SU-DHL-6 (cell line): Measurements from ENCODE around the gene SLC2A4RG.

ENCODE experiments used
- H2AFZ ChIP-seq: fragments of 200-600 bp; sonication (generic); 2 replicates; pipeline ENCODE4 v1.6.1; 2014; ENCODE audit warnings: low read depth, mild to moderate bottlenecking, moderate library complexity, mixed read lengths, antibody characterized with exemption, low read length; ENCODE audit not compliant: severe bottlenecking
- H3F3A ChIP-seq: fragments of 200-600 bp; shearing (Covaris generic); 2 replicates; pipeline ENCODE4 v1.6.0; 2016; ENCODE audit warnings: antibody characterized with exemption, mild to moderate bottlenecking; ENCODE audit not compliant: insufficient read depth
- H3K27ac ChIP-seq: fragments of 200-600 bp; sonication (generic); 2 replicates; pipeline ENCODE4 v1.5.1; 2016; ENCODE audit warnings: low read depth, mild to moderate bottlenecking, low read length, moderate library complexity, mixed read lengths
- H3K27me3 ChIP-seq: fragments of 200-600 bp; sonication (generic), shearing (Covaris generic); 2 replicates; pipeline ENCODE4 v1.6.0; 2014; ENCODE audit warnings: mild to moderate bottlenecking, low read length
- H3K36me3 ChIP-seq: fragments of 200-600 bp; sonication (generic); 2 replicates; pipeline ENCODE4 v1.6.1; 2014; ENCODE audit warnings: mild to moderate bottlenecking, low read length, mixed read lengths
- H3K4me2 ChIP-seq: fragments of 300-600, 200-600 bp; shearing (Covaris generic), sonication (generic); 2 replicates; pipeline ENCODE4 v1.6.0; 2014; ENCODE audit warnings: low read length, low read depth, mild to moderate bottlenecking; ENCODE audit not compliant: poor library complexity, severe bottlenecking
- H3K4me3 ChIP-seq: fragments of 200-600 bp; sonication (generic); 2 replicates; pipeline ENCODE4 v1.5.1; 2014; ENCODE audit warnings: antibody characterized with exemption, low read length, mild to moderate bottlenecking, mixed read lengths; ENCODE audit not compliant: insufficient read depth, poor library complexity, severe bottlenecking
- H3K79me2 ChIP-seq: fragments of 200-600 bp; sonication (generic); 2 replicates; pipeline ENCODE4 v1.6.1; 2014; ENCODE audit warnings: mild to moderate bottlenecking, low read length, moderate library complexity; ENCODE audit not compliant: insufficient read depth
- H3K9ac ChIP-seq: fragments of 200-600 bp; sonication (generic); 2 replicates; pipeline ENCODE4 v1.7.0; 2014; ENCODE audit warnings: mild to moderate bottlenecking, low read length
- H3K9me2 ChIP-seq: fragments of 200-600 bp; sonication (generic); replicated peaks from 2 replicates; pipeline ENCODE4 v1.6.1; 2014; ENCODE audit warnings: low read length; ENCODE audit not compliant: insufficient read depth
- H3K9me3 ChIP-seq: fragments of 200-600 bp; sonication (generic); 2 replicates; pipeline ENCODE4 v1.6.1; 2014; ENCODE audit warnings: low read length, mixed read lengths; ENCODE audit not compliant: insufficient read depth
- H4K20me1 ChIP-seq: fragments of 200-600 bp; sonication (generic); 2 replicates; pipeline ENCODE4 v1.6.1; 2014; ENCODE audit warnings: low read depth, mild to moderate bottlenecking, antibody characterized with exemption, low read length, moderate library complexity, mixed read lengths
- EZH2phosphoT487 ChIP-seq: fragments of 200-600 bp; sonication (generic), shearing (Covaris generic); conservative IDR thresholded peaks from 2 replicates; pipeline ENCODE4 v1.6.1; 2018; ENCODE audit warnings: mild to moderate bottlenecking, antibody characterized with exemption, low read length, moderate library complexity, mixed read lengths
- TF ChIP-seq, protein P1 (sequence below): fragments of 200-600 bp; sonication (generic); IDR thresholded peaks from one replicate; pipeline ENCODE4 v1.5.1; 2017; ENCODE audit warnings: antibody characterized with exemption, mild to moderate bottlenecking, low read length, moderate library complexity; ENCODE audit not compliant: insufficient read depth, poor library complexity, severe bottlenecking

Gene SLC2A4RG

GRCh38 chr20:63751471-63752271, 12.1 kb downstream of the SLC2A4RG start:
- Histone ChIP-seq H3K9me3 (no peaks in the 10 kb centered on the region), H3K27ac (no peak overlapping the region), H3K9me2 (no peaks in the 10 kb centered on the region), H3K4me2 (no peak overlapping the region), H3K27me3 (no peaks in the 10 kb centered on the region), H4K20me1 (no peaks in the 10 kb centered on the region), H3K79me2 (no peaks in the 10 kb centered on the region), H3K4me3 (no peak overlapping the region), H2AFZ (no peak overlapping the region), H3K36me3 (no peaks in the 10 kb centered on the region), H3F3A (no peaks in the 10 kb centered on the region), H3K9ac (no peak overlapping the region)
- TF ChIP-seq, protein P1, sequence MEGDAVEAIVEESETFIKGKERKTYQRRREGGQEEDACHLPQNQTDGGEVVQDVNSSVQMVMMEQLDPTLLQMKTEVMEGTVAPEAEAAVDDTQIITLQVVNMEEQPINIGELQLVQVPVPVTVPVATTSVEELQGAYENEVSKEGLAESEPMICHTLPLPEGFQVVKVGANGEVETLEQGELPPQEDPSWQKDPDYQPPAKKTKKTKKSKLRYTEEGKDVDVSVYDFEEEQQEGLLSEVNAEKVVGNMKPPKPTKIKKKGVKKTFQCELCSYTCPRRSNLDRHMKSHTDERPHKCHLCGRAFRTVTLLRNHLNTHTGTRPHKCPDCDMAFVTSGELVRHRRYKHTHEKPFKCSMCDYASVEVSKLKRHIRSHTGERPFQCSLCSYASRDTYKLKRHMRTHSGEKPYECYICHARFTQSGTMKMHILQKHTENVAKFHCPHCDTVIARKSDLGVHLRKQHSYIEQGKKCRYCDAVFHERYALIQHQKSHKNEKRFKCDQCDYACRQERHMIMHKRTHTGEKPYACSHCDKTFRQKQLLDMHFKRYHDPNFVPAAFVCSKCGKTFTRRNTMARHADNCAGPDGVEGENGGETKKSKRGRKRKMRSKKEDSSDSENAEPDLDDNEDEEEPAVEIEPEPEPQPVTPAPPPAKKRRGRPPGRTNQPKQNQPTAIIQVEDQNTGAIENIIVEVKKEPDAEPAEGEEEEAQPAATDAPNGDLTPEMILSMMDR: no peak
- TF ChIP-seq EZH2phosphoT487: no peak

- Histone ChIP-seq H3K79me2 (no peaks in the 10 kb centered on the region), H3K4me2 (no peak overlapping the region), H2AFZ (no peak overlapping the region), H3F3A (no peaks in the 10 kb centered on the region), H3K27me3 (no peaks in the 10 kb centered on the region), H3K9me2 (no peaks in the 10 kb centered on the region), H3K36me3 (no peaks in the 10 kb centered on the region), H4K20me1 (no peaks in the 10 kb centered on the region), H3K9ac (no peak overlapping the region), H3K27ac (no peak overlapping the region), H3K9me3 (no peaks in the 10 kb centered on the region), H3K4me3 (no peak overlapping the region)
- TF ChIP-seq, protein P1: no peak
- TF ChIP-seq EZH2phosphoT487: no peak
These were observed 13.0 kb downstream of the SLC2A4RG start for GRCh38 chr20:63752411-63753101.

DNA sequence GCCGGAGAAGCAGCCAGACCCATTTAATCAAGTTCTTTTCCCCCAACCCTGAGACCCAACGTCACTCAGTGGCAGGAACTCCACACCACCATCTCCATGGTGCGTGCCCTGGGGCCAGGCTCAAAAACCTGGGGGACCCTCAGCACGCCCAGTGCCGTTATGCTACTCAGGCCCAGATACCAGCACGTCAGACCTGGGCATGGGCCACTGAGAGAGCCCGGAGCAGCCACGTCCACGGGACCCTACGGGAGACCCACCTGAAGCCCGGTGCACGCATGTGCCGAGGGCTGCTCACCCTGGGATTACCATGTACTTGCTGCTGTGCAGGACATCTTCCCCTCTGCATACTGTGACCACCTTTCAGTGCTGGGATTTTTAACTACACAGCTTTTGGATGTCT, 13.8 kb downstream of the SLC2A4RG start:
- H3K9ac ChIP-seq: no peak overlapping the region
- no peaks in the 10 kb centered on the region for H3K9me3 ChIP-seq
- no peak overlapping the region for H3K4me3 ChIP-seq
- H2AFZ ChIP-seq: no peak overlapping the region
- H3K4me2 ChIP-seq: no peak overlapping the region
- H3K9me2 ChIP-seq: no peaks in the 10 kb centered on the region
- no peak overlapping the region for H3K27ac ChIP-seq
- no peaks in the 10 kb centered on the region for H3K79me2 ChIP-seq
- no peak for TF ChIP-seq EZH2phosphoT487
- TF ChIP-seq, protein P1: no peak
- no peaks in the 10 kb centered on the region for H3K27me3 ChIP-seq
- no peaks in the 10 kb centered on the region for H3K36me3 ChIP-seq
- no peaks in the 10 kb centered on the region for H4K20me1 ChIP-seq
- no peaks in the 10 kb centered on the region for H3F3A ChIP-seq
